C4-2B (cell line): ENCODE results near the gene RBFOX2.

Experiments
- ZFX ChIP-seq: fragments of 450-650 bp; IDR thresholded peaks from 2 replicates; pipeline ENCODE4 v1.6.1; 2017
- TF ChIP-seq, protein P1 (sequence below): fragments of 450-650 bp; conservative IDR thresholded peaks from 2 replicates; pipeline ENCODE4 v1.5.1; 2017; ENCODE audit warnings: mild to moderate bottlenecking

GRCh38 chr22:36075230-36075629 lies 46.6 kb upstream of the RBFOX2 start:
- TF ChIP-seq, protein P1, sequence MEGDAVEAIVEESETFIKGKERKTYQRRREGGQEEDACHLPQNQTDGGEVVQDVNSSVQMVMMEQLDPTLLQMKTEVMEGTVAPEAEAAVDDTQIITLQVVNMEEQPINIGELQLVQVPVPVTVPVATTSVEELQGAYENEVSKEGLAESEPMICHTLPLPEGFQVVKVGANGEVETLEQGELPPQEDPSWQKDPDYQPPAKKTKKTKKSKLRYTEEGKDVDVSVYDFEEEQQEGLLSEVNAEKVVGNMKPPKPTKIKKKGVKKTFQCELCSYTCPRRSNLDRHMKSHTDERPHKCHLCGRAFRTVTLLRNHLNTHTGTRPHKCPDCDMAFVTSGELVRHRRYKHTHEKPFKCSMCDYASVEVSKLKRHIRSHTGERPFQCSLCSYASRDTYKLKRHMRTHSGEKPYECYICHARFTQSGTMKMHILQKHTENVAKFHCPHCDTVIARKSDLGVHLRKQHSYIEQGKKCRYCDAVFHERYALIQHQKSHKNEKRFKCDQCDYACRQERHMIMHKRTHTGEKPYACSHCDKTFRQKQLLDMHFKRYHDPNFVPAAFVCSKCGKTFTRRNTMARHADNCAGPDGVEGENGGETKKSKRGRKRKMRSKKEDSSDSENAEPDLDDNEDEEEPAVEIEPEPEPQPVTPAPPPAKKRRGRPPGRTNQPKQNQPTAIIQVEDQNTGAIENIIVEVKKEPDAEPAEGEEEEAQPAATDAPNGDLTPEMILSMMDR = no peak
- no peak for TF ChIP-seq ZFX
